Ovary (tissue), 9 donors: Measurements from ENCODE around the gene FBXO42. TPM values are rescaled to one million over a fixed set of nuclear protein-coding genes. Genes with fewer than 3 reads are reported as not detected.

Source experiments
- DNase-seq, 5 donors: peaks; one replicate each; pipeline ENCODE4 v3.0.0-alpha.2; 2019 to 2020
- H3K27ac ChIP-seq, 2 donors: fragments of 200-600 bp; one replicate each; pipeline versions ENCODE4 v1.5.1 to v1.8.0; 2019 to 2022
- H3K27me3 ChIP-seq: fragments of 200-600 bp; one replicate; pipeline ENCODE4 v1.8.0; 2022
- H3K36me3 ChIP-seq: fragments of 200-600 bp; sonication (generic); one replicate; pipeline ENCODE4 v1.5.1; 2019
- H3K4me1 ChIP-seq: one replicate; pipeline ENCODE4 v1.8.1; 2013; ENCODE audit warnings: mild to moderate bottlenecking, moderate library complexity; ENCODE audit not compliant: insufficient read depth
- H3K4me3 ChIP-seq: fragments of 200-600 bp; sonication (generic); one replicate; pipeline ENCODE4 v1.5.1; 2017
- H3K9me3 ChIP-seq, 2 donors: fragments of 200-600 bp in 1 of 2; sonication (generic) in 1 of 2; one replicate each; pipeline versions ENCODE4 v1.5.1 to v1.8.1; 2013 to 2019; ENCODE audit warnings: mild to moderate bottlenecking in 1 of 2, moderate library complexity in 1 of 2
- EP300 ChIP-seq: sonication (generic); formaldehyde crosslinking; IDR thresholded peaks from one replicate; pipeline ENCODE4 v1.6.1; 2017; ENCODE audit warnings: antibody characterized with exemption
- POLR2A ChIP-seq: fragments of 450-650 bp; IDR thresholded peaks from one replicate; pipeline ENCODE4 v1.6.1; 2017; ENCODE audit warnings: antibody characterized with exemption, mild to moderate bottlenecking, moderate library complexity
- WGBS, 3 donors: extraction: QIAGEN DNeasy Blood & Tissue Kit in 1 of 3; methylation state at CpG; one replicate each; pipeline versions ENCODE4 v1.1.5 to v1.1.7; 2013 to 2017; 5-methylcytosine and 5-hydroxymethylcytosine counted together
- intact Hi-C, 4 donors: fragments of 100-400 bp; cut with DNase I; formaldehyde crosslinking; loops; one replicate each; pipeline versions ENCODE4 v1.11.0 to v1.15.1; 2022 to 2023
- polyA plus RNA-seq, 2 donors: library from polyadenylated mRNA; stranded (reverse); fragments of 200-250 nt in 1 of 2; fragments of 350-450 nt in 1 of 2; fragmentation: Illumina TruSeq in 1 of 2; extraction: RNeasy Lipid Tissue Mini Kit (QIAGEN cat#74804) in 1 of 2; gene quantifications; one replicate each; pipeline ENCODE4 v1.2.3, GENCODE V29; 2013 to 2014
- total RNA-seq, 7 donors: library from RNA; depleted of rRNA in 2 of 7; stranded (reverse); fragments of >200 nt in 2 of 7; fragmentation: NEBNext Ultra II Directional in 3 of 7; extraction: Animal tissue kit (Norgen Biotek cat#: 25700) in 3 of 7; gene quantifications; one replicate each; pipeline versions ENCODE4 v1.1.0 to v1.2.4, GENCODE V29; 2016 to 2023
- TF ChIP-seq, protein P1 (sequence below), 3 donors: fragments of 450-650 bp in 2 of 3; fragments of 200-600 bp in 1 of 3; IDR thresholded peaks; one replicate each; pipeline versions ENCODE4 v1.5.1 to v1.8.0; 2016 to 2022; ENCODE audit warnings: antibody characterized with exemption in 3 of 3, mild to moderate bottlenecking in 1 of 3
- donor health status: DM: no; HTN: no; CAD: no; lungs with moderate emphysema.
- donor health status: DM: no; HTN: no; CAD: no.
- donor health status: Bipolar disorder and iron deficiency.
- donor health status: DM: yes; HTN: yes; CAD: no.
- donor health status: DM: no; HTN: no; CAD: no.
- donor health status: DM: yes; HTN: yes; CAD: no.

FBXO42 gene
- total and polyA plus RNA-seq, 9 donors: 16.0 to 35.3 (median 21.9) TPM

DNA sequence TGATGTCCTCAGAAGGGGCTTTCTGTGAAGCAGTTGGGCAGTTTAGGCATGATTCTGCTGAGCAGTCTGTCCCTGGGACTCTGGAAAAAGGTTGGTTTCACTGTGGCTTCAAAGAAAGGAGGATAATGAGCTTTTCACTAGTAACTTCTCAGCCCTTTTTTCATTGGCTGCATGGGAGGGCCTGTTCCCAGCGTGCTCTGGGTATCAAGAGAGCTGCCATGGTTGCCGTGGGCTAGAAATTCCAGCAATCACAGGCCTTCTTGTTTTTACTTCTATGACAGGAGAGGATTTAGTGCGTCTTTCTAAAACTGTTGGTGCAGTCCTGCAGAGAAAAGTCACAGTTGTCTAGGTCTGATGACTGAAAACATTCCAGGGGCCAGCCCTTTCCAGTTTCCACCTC lies 22.0 kb upstream of the FBXO42 start:
- 74 to 84% (median 74%) methylated on average over 3 of the region's 3 CpGs for WGBS, 3 donors
- peaks cover 32% of the 10 kb centered on the region for H3K4me1 ChIP-seq
- no peak overlapping the region for H3K4me3 ChIP-seq
- intact Hi-C loops: no loop called here
- H3K9me3 ChIP-seq: no peaks in the 10 kb centered on the region
- no peaks in the 10 kb centered on the region for H3K36me3 ChIP-seq
- DNase-seq: no peak
- H3K27me3 ChIP-seq: no peaks in the 10 kb centered on the region
- H3K27ac ChIP-seq: no peak overlapping the region
- TF ChIP-seq, protein P1, sequence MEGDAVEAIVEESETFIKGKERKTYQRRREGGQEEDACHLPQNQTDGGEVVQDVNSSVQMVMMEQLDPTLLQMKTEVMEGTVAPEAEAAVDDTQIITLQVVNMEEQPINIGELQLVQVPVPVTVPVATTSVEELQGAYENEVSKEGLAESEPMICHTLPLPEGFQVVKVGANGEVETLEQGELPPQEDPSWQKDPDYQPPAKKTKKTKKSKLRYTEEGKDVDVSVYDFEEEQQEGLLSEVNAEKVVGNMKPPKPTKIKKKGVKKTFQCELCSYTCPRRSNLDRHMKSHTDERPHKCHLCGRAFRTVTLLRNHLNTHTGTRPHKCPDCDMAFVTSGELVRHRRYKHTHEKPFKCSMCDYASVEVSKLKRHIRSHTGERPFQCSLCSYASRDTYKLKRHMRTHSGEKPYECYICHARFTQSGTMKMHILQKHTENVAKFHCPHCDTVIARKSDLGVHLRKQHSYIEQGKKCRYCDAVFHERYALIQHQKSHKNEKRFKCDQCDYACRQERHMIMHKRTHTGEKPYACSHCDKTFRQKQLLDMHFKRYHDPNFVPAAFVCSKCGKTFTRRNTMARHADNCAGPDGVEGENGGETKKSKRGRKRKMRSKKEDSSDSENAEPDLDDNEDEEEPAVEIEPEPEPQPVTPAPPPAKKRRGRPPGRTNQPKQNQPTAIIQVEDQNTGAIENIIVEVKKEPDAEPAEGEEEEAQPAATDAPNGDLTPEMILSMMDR (IDR thresholded peaks at IDR 0.05): no peak
- TF ChIP-seq EP300 (no peak), POLR2A (no peak)

GRCh38 chr1:16372535-16373285 lies 20.4 kb upstream of the FBXO42 start:
- 75 to 91% (median 85%) methylated on average over 3 of the region's 3 CpGs for WGBS, 3 donors
- Histone ChIP-seq H3K27ac (no peak overlapping the region), H3K9me3 (no peaks in the 10 kb centered on the region), H3K4me3 (no peak overlapping the region), H3K27me3 (no peaks in the 10 kb centered on the region), H3K36me3 (no peaks in the 10 kb centered on the region), H3K4me1 (peaks cover 35% of the 10 kb centered on the region)
- DNase-seq: no peak
- intact Hi-C loops: no loop called here
- no peak for TF ChIP-seq EP300
- TF ChIP-seq POLR2A: no peak
- TF ChIP-seq, protein P1 (IDR thresholded peaks at IDR 0.05): no peak

DNA sequence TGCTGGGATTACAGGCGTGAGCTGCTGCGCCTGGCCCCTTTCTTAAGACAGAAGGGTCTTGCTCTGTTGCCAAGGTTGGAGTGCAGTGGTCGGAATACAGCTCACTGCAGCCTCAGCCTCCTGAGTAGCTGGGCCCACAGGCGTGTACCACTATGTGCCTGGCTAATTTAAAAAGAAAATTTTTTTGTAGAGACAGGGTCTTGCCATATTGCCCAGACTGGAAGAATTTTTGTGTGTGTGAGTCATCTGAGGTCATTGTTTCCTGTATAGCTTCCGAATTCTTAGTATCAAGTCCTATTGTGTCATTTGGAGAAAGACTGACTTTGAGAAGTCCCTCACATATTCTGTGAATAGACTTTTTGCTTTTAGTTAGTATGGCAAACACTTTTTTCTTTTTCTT lies 19.4 kb upstream of the FBXO42 start:
- 80 to 81% (median 80%) methylated on average over 5 of the region's 5 CpGs for WGBS, 3 donors
- Histone ChIP-seq H3K4me1 (peaks cover 28% of the 10 kb centered on the region), H3K36me3 (no peaks in the 10 kb centered on the region), H3K27ac (no peak overlapping the region), H3K27me3 (no peaks in the 10 kb centered on the region), H3K9me3 (no peaks in the 10 kb centered on the region), H3K4me3 (no peak overlapping the region)
- peak in 1 of 5 donors; percentile 14 for DNase-seq
- intact Hi-C loops: no loop called here
- TF ChIP-seq POLR2A: no peak
- TF ChIP-seq EP300: no peak
- TF ChIP-seq, protein P1 (IDR thresholded peaks at IDR 0.05): no peak

GRCh38 chr1:16369821-16370220 lies 17.5 kb upstream of the FBXO42 start:
- Histone ChIP-seq H3K27ac (no peak overlapping the region), H3K36me3 (no peaks in the 10 kb centered on the region), H3K4me3 (no peak overlapping the region), H3K9me3 (no peaks in the 10 kb centered on the region), H3K4me1 (peaks cover 20% of the 10 kb centered on the region), H3K27me3 (no peaks in the 10 kb centered on the region)
- TF ChIP-seq POLR2A (no peak), EP300 (no peak)
- intact Hi-C loops: loop anchor here in 3 of 4 donors (10.0 kb wide), 2 partner anchors 165 to 175 kb away; no protein-coding TSS in a partner anchor
- DNase-seq: no peak
- 90 to 94% (median 94%) methylated on average over 4 of the region's 4 CpGs for WGBS, 3 donors
